Measurements from ENCODE around the gene SH2B2.

SH2B2 gene

GRCh38 chr7:102260856-102261255 lies 25.8 kb upstream of the SH2B2 start:
- Histone ChIP-seq H3K36me3 (ENCODE audit: insufficient read depth, low read length) (no peaks in the 10 kb centered on the region), H3K4me3 (no peak overlapping the region), H3K27ac (no peak overlapping the region), H3K9ac (ENCODE audit: insufficient read length) (no peak overlapping the region), H3K9me3 (ENCODE audit: low read depth, low read length) (no peaks in the 10 kb centered on the region)
- DNase-seq (ENCODE audit: low read depth, low spot score), result no peak
- TF ChIP-seq FOXP2 (optimal IDR thresholded peaks at IDR 0.05; ENCODE audit: control extremely low read depth, extremely low read length, insufficient read depth), result no peak
- no peak for TF ChIP-seq POLR2AphosphoS5 (IDR thresholded peaks at IDR 0.05; ENCODE audit: borderline replicate concordance, low read depth, low read length)
- no peak for TF ChIP-seq EZH2 (IDR thresholded peaks at IDR 0.05)

GRCh38 chr7:102261451-102261850 lies 25.2 kb upstream of the SH2B2 start:
- TF ChIP-seq POLR2AphosphoS5 (IDR thresholded peaks at IDR 0.05; ENCODE audit: borderline replicate concordance, low read depth, low read length) (no peak), EZH2 (IDR thresholded peaks at IDR 0.05) (no peak), FOXP2 (optimal IDR thresholded peaks at IDR 0.05; ENCODE audit: control extremely low read depth, extremely low read length, insufficient read depth) (no peak)
- Histone ChIP-seq H3K9me3 (ENCODE audit: low read depth, low read length) (no peaks in the 10 kb centered on the region), H3K27ac (no peak overlapping the region), H3K36me3 (ENCODE audit: insufficient read depth, low read length) (no peaks in the 10 kb centered on the region), H3K9ac (ENCODE audit: insufficient read length) (no peak overlapping the region), H3K4me3 (no peak overlapping the region)
- no peak for DNase-seq (ENCODE audit: low read depth, low spot score)

DNA sequence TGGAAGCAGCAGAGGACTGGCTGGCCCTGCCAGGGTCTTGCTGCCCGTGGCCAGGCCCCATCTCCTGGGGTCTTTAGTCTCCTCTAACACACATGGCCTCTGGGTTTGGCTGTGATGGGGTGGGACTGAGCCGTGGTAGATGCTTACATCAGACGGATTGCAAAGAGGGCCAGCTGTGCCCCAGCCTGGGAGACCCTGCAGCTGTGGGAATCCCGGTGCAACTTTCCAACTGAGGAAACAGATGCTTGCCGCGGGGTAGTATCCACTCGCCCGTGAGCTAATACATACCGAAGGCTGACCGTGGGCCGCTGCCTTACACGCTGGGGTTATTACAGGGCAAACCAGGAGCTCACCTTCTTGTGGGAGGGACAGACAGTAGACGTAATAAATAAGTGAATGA lies 24.1 kb upstream of the SH2B2 start:
- H3K27ac ChIP-seq, result no peak overlapping the region
- no peaks in the 10 kb centered on the region for H3K9me3 ChIP-seq (ENCODE audit: low read depth, low read length)
- DNase-seq (ENCODE audit: low read depth, low spot score), result no peak
- H3K4me3 ChIP-seq, result no peak overlapping the region
- no peak overlapping the region for H3K9ac ChIP-seq (ENCODE audit: insufficient read length)
- H3K36me3 ChIP-seq (ENCODE audit: insufficient read depth, low read length), result no peaks in the 10 kb centered on the region
- TF ChIP-seq POLR2AphosphoS5 (IDR thresholded peaks at IDR 0.05; ENCODE audit: borderline replicate concordance, low read depth, low read length) (no peak), FOXP2 (optimal IDR thresholded peaks at IDR 0.05; ENCODE audit: control extremely low read depth, extremely low read length, insufficient read depth) (no peak), EZH2 (IDR thresholded peaks at IDR 0.05) (no peak)

DNA sequence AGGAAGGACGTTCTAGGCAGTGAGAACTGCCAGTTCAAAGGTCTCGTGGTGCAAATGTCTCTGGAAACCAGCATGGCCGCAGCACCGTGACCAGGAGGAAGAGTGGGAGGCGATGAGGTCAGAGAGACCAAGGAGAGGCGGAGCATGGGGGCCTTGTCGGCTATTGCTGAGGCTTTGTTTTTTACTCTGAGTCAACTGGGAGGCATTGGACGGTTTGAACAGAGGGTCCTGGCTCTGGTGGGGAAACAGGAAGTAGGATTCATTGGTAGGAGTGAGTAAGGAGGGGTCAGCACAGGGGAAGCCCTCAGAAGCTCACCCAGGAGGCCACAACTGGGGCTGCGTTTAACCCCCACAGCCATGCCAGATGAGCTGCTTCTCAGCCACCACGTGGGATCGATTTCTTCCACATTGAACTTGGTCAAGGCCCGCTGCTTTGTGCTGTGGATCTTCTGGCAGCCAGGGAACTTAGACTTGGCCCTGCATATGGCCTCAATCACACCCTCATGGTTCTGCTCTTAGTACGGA lies 22.2 kb upstream of the SH2B2 start:
- Histone ChIP-seq H3K9me3 (ENCODE audit: low read depth, low read length) (no peaks in the 10 kb centered on the region), H3K27ac (no peak overlapping the region), H3K36me3 (ENCODE audit: insufficient read depth, low read length) (no peaks in the 10 kb centered on the region), H3K4me3 (no peak overlapping the region), H3K9ac (ENCODE audit: insufficient read length) (no peak overlapping the region)
- TF ChIP-seq FOXP2 (optimal IDR thresholded peaks at IDR 0.05; ENCODE audit: control extremely low read depth, extremely low read length, insufficient read depth) (no peak), POLR2AphosphoS5 (IDR thresholded peaks at IDR 0.05; ENCODE audit: borderline replicate concordance, low read depth, low read length) (no peak), EZH2 (IDR thresholded peaks at IDR 0.05) (no peak)
- DNase-seq (ENCODE audit: low read depth, low spot score), result no peak

- Histone ChIP-seq H3K27ac (no peak overlapping the region), H3K4me3 (no peak overlapping the region), H3K36me3 (ENCODE audit: insufficient read depth, low read length) (no peaks in the 10 kb centered on the region), H3K9ac (ENCODE audit: insufficient read length) (no peak overlapping the region), H3K9me3 (ENCODE audit: low read depth, low read length) (no peaks in the 10 kb centered on the region)
- TF ChIP-seq POLR2AphosphoS5 (IDR thresholded peaks at IDR 0.05; ENCODE audit: borderline replicate concordance, low read depth, low read length) (no peak), FOXP2 (optimal IDR thresholded peaks at IDR 0.05; ENCODE audit: control extremely low read depth, extremely low read length, insufficient read depth) (no peak), EZH2 (IDR thresholded peaks at IDR 0.05) (no peak)
- DNase-seq (ENCODE audit: low read depth, low spot score), result no peak
Measured at GRCh38 chr7:102266541-102266940, 20.1 kb upstream of the SH2B2 start.

GRCh38 chr7:102268635-102269034 lies 18.0 kb upstream of the SH2B2 start:
- no peak for TF ChIP-seq FOXP2 (optimal IDR thresholded peaks at IDR 0.05; ENCODE audit: control extremely low read depth, extremely low read length, insufficient read depth)
- H3K9me3 ChIP-seq (ENCODE audit: low read depth, low read length), result no peaks in the 10 kb centered on the region
- H3K9ac ChIP-seq (ENCODE audit: insufficient read length), result no peak overlapping the region

GRCh38 chr7:102270178-102270887 lies 16.3 kb upstream of the SH2B2 start:
- TF ChIP-seq POLR2AphosphoS5 (IDR thresholded peaks at IDR 0.05; ENCODE audit: borderline replicate concordance, low read depth, low read length), result no peak
- no peak for TF ChIP-seq EZH2 (IDR thresholded peaks at IDR 0.05)
- TF ChIP-seq FOXP2 (optimal IDR thresholded peaks at IDR 0.05; ENCODE audit: control extremely low read depth, extremely low read length, insufficient read depth), result no peak
- H3K9me3 ChIP-seq (ENCODE audit: low read depth, low read length), result no peaks in the 10 kb centered on the region
- no peaks in the 10 kb centered on the region for H3K36me3 ChIP-seq (ENCODE audit: insufficient read depth, low read length)
- no peak overlapping the region for H3K27ac ChIP-seq
- H3K9ac ChIP-seq (ENCODE audit: insufficient read length), result no peak overlapping the region
- H3K4me3 ChIP-seq, result no peak overlapping the region
- DNase-seq (ENCODE audit: low read depth, low spot score), result no peak

More at GRCh38 chr7:102268635-102269034, 18.0 kb upstream of the SH2B2 start:
- no peak overlapping the region for H3K27ac ChIP-seq
- no peak for DNase-seq (ENCODE audit: low read depth, low spot score)
- no peak overlapping the region for H3K4me3 ChIP-seq
- H3K36me3 ChIP-seq (ENCODE audit: insufficient read depth, low read length), result no peaks in the 10 kb centered on the region

GRCh38 chr7:102271158-102271798 lies 15.4 kb upstream of the SH2B2 start:
- DNase-seq (ENCODE audit: low read depth, low spot score), result no peak
- TF ChIP-seq FOXP2 (optimal IDR thresholded peaks at IDR 0.05; ENCODE audit: control extremely low read depth, extremely low read length, insufficient read depth) (no peak), EZH2 (IDR thresholded peaks at IDR 0.05) (no peak), POLR2AphosphoS5 (IDR thresholded peaks at IDR 0.05; ENCODE audit: borderline replicate concordance, low read depth, low read length) (no peak)
- Histone ChIP-seq H3K27ac (no peak overlapping the region), H3K4me3 (no peak overlapping the region), H3K9ac (ENCODE audit: insufficient read length) (no peak overlapping the region), H3K36me3 (ENCODE audit: insufficient read depth, low read length) (no peaks in the 10 kb centered on the region), H3K9me3 (ENCODE audit: low read depth, low read length) (no peaks in the 10 kb centered on the region)

All from SK-N-MC (cell line).